GM12873 (cell line): Measurements from ENCODE around the gene SLC44A4.

ENCODE experiments used
- TF ChIP-seq, protein P1 (sequence below): IDR thresholded peaks from 2 replicates; pipeline ENCODE4 v1.5.1; 2012; ENCODE audit warnings: low read depth, mild to moderate bottlenecking, moderate library complexity, low read length, control low read depth; ENCODE audit not compliant: insufficient read depth; ENCODE audit errors: missing control alignments

SLC44A4 gene

DNA sequence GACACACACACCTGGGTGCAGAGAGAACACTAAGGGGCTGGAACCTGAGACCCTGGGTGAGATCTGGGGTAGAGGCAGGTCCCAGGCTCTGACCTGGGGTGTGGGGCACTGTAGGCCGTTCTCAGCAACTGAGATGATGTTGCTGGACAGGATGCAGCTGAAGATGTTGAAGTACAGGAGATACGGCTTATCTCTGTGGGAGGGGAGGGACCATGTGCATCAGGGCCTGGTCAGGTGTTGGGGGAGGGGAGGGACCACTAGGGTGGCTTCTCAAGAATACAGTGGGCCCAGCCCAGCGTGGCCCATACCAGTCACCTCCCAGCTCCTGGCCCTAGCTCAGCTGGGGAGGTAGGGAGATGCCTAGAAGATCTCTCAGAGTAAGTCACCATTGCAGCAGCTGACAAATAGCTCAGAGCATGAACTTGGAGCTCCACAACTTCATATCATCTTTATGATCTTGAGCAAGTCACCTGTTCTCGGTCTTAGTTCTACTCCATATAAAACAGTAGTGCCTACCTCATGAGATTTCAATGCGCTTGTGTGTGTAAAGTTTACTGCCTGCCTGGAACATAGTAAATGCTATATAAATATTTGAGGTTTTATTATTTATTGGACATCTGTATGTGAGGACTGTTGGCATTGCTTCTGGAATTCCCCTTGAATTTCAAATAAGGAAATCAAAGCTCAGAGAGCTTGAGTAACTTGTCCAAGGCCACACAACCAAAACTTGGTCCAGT lies 3.8 kb downstream of the SLC44A4 start:
- TF ChIP-seq, protein P1, sequence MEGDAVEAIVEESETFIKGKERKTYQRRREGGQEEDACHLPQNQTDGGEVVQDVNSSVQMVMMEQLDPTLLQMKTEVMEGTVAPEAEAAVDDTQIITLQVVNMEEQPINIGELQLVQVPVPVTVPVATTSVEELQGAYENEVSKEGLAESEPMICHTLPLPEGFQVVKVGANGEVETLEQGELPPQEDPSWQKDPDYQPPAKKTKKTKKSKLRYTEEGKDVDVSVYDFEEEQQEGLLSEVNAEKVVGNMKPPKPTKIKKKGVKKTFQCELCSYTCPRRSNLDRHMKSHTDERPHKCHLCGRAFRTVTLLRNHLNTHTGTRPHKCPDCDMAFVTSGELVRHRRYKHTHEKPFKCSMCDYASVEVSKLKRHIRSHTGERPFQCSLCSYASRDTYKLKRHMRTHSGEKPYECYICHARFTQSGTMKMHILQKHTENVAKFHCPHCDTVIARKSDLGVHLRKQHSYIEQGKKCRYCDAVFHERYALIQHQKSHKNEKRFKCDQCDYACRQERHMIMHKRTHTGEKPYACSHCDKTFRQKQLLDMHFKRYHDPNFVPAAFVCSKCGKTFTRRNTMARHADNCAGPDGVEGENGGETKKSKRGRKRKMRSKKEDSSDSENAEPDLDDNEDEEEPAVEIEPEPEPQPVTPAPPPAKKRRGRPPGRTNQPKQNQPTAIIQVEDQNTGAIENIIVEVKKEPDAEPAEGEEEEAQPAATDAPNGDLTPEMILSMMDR: no peak

DNA sequence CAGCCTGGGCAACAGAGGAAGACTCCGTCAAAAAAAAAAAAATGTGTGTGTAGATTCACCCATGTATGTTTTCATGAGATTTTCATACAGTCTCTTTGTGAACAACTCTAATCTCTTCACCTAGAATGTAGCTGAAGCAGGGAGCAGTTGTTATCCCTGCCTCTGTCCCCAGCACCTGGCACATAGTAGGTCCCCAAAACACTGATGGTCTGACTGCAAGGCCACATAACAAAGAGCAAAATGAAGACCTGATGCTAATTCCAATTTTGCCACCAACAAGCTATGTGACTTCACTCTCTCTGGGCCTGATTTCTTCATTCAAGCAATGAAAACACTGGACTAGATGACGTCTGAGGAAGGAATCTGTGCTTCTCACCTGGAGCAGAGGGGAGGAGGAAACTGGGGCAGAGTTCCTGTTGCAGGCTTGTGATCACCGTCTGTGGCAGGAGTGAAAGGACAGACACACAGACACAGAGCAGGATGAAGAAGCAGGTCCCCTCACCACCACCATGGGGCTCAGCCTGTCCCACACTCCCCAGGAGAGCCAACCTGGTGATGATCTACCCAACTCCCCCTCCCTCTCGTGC lies 4.6 kb downstream of the SLC44A4 start:
- TF ChIP-seq, protein P1: no peak

DNA sequence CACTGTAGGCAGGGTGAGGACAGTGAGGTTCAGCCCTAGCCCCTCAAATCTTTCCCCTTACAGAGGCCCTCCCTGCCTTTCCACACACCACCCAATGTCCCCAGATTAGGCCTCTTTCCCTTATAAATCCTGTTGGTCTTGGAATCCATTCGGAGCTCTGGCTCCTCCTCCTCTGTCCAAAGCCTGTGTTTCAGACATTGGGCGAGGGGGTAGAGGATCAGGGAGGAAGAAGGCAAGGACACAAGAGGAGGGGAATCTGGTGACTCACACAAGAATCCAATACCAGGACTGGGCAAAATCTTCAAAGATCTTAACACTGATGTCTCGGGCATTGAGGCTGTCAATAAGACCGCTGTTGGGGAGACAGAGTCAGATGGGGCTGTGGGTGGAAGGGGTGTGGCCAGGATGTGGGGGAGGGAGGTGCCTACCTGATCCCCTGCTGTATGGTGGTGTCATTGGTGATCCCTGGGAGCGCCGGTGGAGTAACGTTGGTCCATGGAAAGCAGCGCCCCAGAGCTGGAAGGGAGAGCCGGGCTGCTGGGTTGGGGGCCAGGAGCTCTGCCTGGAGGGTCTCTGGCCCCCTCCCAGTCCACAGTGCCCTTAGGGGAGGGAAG lies 7.6 kb downstream of the SLC44A4 start:
- TF ChIP-seq, protein P1: no peak

DNA sequence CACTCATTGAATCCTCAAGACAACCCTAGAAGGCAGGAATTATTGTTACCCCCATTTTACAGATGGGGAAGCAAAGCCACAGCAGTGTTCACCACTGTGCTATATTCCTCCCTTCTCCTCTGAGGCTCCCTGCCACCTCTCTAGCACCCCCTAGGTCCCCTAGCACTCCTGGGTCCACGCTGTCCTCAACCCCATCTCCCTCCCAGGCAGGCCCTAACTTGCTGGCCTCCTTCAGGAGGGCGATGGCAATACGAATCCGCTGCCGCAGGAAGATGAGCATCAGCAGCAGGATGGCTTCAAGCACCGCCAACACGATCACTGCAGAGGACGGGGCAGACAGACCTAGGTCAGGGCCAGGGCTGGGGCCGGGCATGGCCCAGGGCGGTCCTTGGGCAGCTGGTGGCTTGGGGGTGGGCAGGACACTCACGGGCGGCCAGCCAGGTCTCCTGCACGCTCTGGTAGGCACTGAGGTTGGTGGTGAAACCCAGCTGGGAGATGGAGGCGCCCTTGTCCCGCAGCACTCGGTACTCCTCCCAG lies 8.3 kb downstream of the SLC44A4 start:
- TF ChIP-seq, protein P1: peak; percentile 34

DNA sequence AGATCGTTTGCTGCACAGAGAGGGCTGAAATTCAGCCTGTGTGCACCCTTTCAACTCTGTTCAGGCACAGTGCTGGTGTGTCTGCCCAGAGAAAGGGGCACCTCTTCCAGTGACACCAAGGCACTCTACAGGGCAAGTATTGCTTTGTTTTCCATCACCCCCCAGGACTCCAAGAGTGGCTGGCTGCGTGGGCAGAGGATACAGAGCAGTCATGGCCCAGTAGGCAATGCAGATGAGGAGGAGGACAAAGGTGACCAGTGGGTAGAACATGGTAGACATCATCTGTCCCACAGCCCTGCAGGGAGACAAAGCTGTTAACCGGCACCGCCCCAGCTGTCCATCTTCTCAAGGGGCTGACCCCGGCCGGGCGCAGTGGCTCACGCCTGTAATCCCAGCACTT lies 9.5 kb downstream of the SLC44A4 start:
- TF ChIP-seq, protein P1: no peak

DNA sequence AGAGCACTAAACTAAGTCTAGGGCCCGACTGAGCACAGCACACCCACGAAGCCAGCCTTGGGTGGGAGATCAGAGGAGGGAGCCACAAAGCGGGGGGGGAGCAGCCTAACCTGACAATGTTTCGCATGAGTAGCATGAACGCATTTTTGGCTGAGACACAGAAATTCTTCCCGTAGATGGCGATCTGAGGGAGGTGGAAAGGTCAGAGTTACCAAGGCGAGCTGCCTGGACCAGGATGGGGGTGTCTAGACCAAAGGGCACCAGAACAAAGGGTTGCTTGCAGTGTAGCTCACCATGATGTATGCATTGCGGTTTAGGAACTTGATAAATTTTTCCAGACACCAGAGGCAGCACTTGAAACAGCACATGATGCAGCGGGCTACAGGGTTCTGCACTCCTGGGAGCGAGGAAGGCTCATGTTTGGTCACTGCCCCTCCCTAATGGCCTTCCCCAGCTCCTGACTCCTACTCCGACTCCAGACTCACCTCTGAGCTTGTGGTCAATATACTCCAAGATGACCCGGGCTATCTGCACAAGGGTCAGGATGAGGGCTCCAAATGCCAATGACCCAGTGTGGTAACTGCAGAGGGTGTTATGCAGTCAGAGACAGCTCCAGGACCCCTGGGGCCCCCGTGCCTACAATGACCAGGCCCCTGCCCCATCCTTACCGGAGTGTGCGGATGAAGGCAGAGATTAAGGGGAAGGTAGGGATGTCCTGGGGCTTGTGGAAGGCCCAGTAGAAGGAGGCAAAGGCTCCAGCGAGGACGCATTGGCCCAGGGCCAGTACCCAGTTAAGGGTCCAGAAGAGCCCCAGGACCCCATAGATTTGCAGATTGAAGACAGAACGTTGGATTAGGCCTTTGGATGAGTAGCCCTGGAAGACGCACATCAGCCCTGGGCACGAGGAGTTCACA lies 13.3 kb downstream of the SLC44A4 start:
- TF ChIP-seq, protein P1: no peak
